CD4-positive, alpha-beta T cell treated with Interleukin-2 at 100 ng/mL for 4 hours (primary cell): ENCODE measurements around the gene ZFHX2.

Experiments
- DNase-seq: peaks from one replicate; pipeline ENCODE4 v3.0.0-alpha.2; 2020; ENCODE audit warnings: low spot score

ZFHX2 gene

GRCh38 chr14:23518709-23519108 is 32.9 kb downstream of the ZFHX2 start:
- no peak for DNase-seq

GRCh38 chr14:23517650-23518326 is 33.8 kb downstream of the ZFHX2 start:
- no peak for DNase-seq

- no peak for DNase-seq
Observed at GRCh38 chr14:23514644-23514957, 37.0 kb downstream of the ZFHX2 start.

- no peak for DNase-seq
Observed at GRCh38 chr14:23513818-23514643, 37.5 kb downstream of the ZFHX2 start.

GRCh38 chr14:23513005-23513817 is 38.4 kb downstream of the ZFHX2 start:
- DNase-seq, result no peak

GRCh38 chr14:23512156-23512555 is 39.4 kb downstream of the ZFHX2 start:
- DNase-seq, result no peak

GRCh38 chr14:23494223-23494622 is 57.3 kb downstream of the ZFHX2 start:
- DNase-seq, result no peak

- no peak for DNase-seq
Observed at GRCh38 chr14:23492618-23493272, 58.8 kb downstream of the ZFHX2 start.

GRCh38 chr14:23487216-23487615 is 64.3 kb downstream of the ZFHX2 start:
- DNase-seq, result no peak

GRCh38 chr14:23486036-23486435 is 65.5 kb downstream of the ZFHX2 start:
- DNase-seq, result no peak

- no peak for DNase-seq
Observed at GRCh38 chr14:23485326-23485725, 66.2 kb downstream of the ZFHX2 start.

- DNase-seq, result no peak
Observed at GRCh38 chr14:23483236-23483854, 68.2 kb downstream of the ZFHX2 start.

- DNase-seq, result no peak
Observed at GRCh38 chr14:23482823-23483148, 68.8 kb downstream of the ZFHX2 start.

GRCh38 chr14:23481979-23482822 is 69.4 kb downstream of the ZFHX2 start:
- no peak for DNase-seq

GRCh38 chr14:23481362-23481970 is 70.1 kb downstream of the ZFHX2 start:
- DNase-seq, result no peak

- peak; percentile 81 for DNase-seq
Observed at GRCh38 chr14:23478109-23478759, 73.3 kb downstream of the ZFHX2 start.

- no peak for DNase-seq
Observed at GRCh38 chr14:23470947-23471346, 80.6 kb downstream of the ZFHX2 start.
